Activated T-cell treated with anti-CD3 and anti-CD28 coated beads for 1 hour (primary cell): Measurements from ENCODE around the gene GRIN3A.
"Not testable (repeated sequence)": the region's sequence is repeated elsewhere in the genome, so short reads cannot be mapped to it uniquely, and the experiment has no call there.

Source experiments
- DNase-seq: peaks from one replicate; pipeline ENCODE4 v3.0.0-alpha.2; 2020; ENCODE audit warnings: low read depth

Gene GRIN3A

DNA sequence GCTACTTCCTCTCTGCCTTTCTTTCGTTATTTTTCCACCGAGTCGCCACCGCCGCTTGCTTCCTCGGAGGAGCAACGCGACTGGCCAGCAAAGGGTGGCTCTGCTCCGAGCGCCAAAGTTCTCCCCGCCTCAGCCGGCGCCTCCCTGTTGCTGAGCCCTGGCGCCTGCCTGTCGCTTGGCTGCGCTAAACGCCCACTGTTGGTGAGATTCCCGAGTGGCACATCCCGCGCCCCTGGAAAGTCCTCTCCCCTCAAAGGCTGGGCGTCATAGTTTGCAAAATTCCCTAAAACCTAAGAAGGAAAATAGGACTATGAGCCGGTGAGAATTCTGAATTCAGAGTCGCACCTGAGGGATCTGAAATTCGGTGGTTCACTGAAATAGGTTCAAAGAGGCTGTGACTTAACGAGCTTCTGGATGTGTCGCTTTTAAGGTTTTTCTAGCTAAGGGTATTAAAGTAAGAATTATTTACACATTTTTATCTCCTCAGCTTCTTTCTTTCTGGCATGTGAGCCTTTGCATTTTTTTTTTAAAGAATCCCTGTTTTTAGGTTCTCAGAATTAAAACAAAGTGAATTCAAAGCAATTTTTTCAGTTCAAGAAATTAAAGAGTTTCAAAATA lies at the start of gene GRIN3A:
TSS of gene GRIN3A (minus strand) at position 82 of the 618 bp plus-strand sequence. CDS start 668 bp downstream, outside the sequence.
- DNase-seq = no peak

DNA sequence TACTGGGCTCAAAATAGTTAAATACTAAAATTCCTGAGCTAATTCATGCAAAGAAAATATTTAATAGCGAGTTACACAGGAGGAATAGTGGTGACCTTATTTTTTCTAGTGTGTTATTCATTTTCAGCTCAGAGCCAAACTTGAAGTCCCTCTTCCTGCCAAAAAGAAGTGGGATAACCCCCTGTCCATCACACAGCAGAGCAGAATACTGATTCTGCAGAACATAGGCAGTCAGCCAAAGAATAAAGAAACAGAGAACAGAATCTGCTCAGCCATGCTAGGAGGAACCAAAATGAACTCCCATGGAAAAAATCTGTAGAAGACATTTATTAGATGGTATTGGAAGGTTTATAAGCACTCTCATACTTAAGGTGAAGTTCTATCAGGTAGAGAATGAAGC lies 49.4 kb upstream of the GRIN3A start:
- DNase-seq = no peak

DNA sequence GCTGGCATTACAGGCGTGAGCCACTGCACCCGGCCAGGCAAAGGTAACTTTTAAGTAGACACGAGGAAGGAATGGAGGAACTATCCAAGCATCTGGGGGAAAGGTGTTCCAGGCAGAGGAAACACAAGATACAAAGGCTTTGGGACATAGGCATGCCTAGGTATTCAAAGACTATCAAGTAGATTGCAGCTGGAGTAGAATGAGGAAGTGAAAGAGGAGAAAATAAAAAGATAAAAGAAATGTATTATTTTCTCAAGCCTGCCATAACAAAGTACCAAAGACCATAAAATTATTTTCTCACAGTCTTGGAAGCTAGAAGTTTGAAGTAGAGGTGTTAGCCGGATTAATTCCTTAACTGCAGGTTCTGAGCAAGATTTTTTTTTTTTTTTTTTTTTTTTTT lies 39.9 kb upstream of the GRIN3A start:
- DNase-seq = no peak

DNA sequence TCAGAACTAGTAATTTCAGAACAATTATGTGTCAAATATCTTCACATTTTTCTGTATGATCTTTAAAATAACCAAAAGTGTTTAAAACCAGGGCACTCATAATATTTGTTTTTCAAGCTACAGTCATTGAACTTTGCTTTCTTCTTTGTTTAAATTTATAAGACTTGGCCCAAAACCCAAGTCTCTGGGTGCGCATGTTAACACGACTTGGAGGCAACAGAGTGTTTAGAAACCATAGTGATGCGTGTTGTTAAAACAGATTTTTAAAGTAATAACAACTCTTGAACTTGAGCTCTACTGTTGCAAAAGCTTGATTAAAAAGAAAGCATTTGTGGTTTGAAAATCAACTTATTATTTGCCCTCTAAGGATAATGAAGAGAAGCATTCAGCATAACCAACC lies 26.0 kb upstream of the GRIN3A start:
- no peak for DNase-seq

DNA sequence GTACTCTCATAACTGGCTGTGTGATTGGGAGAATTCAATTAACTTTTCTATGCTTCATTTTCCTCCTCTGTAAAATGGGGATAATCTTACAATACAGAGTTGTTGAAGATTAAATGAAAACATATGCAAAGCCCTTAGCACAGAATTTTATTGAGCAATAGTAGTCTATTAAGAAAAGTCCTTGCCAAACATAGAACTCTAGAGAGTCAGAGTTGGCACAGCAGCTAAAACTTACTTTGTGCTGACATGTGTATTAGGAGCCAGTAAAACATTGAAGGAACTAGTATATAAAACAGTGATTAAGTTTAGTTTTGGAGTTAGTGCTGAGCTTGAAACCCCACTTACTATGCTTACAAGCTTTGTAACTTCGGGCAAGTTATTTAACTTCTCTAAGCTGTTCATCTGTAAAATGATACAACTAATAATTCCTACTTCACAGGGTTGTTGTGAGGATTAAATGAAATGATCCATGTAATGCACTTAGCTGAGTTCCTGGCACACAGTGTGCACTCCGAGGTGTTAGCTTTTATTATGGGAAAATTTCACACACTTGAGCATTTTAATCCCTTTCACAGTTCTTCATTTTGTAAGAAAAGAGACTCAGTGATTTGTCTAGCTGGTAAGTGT lies 20.0 kb upstream of the GRIN3A start:
- no peak for DNase-seq

DNA sequence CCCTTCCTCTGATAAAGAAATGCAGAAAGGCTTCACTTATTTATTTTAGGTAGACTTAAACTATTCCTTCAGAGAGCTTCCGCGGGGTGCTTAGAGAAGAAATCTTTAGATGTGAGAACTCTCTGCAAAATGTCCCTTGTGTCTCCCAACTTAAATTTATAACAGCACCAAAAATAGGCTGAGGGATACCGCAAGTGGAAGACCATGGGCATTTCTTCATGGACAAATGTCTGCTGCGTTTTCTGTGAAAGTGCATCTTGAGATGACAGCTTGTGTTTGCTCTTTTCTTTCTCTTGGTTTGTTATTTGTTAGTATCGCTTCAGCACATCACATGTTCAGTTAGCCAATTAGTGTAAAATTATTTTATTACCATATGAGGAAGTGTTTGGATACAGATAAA lies 15.3 kb upstream of the GRIN3A start:
- DNase-seq = no peak

DNA sequence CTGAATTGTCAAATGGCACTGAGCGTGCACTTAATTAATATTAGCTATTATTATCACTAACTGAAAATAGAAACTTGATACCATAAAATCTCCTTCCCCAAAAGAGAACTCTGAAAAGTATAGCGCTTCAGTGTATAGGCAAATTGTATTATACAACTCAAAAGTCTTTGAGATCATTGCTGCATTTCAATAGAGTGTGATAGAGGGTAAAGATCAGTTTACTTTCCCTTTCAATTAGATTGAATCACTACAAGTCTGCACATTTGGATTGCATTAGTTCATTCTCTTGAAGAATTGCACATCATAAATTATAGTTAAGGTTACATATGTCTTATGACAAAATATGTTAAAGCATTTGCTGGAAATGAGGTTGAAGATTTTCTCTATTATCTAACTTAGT lies 13.4 kb upstream of the GRIN3A start:
- DNase-seq = no peak

DNA sequence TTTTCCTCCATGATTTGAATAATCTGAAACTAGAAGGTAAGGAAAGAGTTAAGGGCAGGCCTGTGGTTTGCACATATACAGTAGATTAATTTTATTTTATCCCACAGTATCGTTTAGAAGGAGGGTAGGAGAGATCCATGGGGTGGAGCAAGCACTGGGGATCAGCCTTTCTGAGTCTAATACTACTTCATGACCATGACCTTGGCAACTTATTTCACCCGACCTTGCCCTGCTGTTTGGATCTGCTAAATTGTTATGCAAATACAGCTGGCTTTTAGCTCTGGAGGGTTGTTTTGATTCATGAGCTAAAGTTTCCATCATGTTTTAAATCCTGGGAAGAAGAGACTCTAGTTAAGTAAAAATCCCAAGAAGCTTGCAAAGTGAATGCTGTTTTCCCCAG lies 864 bp upstream of the GRIN3A start:
- DNase-seq = no peak

DNA sequence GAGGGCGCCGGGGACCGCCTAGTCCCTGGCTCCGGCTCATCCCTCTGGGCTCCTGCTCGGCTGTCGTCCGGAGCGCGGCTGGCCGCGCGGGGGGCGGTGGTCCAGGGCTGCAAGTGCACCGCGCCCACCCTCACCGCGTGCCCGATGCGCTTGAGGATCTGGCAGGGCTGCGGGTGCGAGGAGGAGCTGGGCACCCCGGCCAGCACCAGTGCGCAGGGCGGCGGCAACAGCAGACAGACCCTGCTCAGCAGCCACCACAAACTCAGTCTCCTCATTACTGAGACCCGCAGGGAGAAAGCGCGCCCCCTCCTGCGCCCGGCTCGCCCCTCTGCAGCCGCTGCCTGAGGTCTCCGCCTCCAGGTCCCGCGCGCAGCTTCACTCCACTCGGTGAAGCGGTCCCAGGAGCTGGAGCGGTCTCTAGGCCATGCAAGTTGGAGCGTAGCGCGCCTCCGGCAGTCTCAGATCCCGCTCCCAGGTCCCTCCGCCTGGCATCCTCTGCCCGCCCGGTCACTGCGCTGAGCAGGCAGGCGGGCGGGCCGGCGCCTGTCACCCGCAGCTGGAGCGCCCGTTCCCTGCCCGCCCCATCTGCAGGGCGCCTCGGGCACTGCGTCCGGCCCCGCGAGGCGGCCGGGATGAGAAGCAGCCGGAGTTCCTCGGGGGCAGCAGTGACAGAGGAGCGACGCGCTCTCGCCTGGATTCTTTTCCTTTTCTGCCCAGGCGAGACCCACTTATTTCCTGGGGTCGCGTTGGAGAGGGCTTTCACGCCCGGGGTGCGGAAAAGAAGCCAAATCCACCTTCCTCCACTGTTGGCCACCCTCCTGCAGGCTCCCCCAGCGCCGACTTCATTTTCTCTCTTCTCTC lies 512 bp downstream of the GRIN3A start:
- no peak for DNase-seq

DNA sequence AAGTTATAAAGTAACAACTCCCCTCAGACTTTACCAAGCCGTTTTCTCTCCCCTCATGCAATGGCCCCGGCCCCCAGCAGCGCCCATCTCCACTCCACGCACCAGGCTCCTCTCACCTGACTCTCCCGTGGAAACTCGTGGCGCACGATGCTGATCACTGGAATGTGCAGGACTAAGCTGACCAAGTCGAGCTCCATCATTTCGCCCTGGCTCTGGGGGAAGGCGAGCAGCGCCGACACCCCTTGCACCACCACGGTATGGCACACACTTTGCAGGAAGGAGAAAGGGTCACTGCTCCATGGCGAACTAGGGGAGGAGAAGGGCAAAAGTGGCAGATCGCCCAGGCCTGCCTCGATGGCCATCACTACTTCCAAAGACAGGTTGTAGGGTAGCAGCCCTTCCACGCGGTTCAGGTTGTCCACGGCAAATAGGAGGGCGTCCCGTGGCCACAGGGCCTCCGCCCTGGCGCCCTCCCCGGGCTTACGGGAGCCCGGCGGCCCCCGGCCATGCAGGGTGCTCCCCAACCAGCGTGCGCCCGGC lies 1.2 kb downstream of the GRIN3A start:
- DNase-seq = no peak

DNA sequence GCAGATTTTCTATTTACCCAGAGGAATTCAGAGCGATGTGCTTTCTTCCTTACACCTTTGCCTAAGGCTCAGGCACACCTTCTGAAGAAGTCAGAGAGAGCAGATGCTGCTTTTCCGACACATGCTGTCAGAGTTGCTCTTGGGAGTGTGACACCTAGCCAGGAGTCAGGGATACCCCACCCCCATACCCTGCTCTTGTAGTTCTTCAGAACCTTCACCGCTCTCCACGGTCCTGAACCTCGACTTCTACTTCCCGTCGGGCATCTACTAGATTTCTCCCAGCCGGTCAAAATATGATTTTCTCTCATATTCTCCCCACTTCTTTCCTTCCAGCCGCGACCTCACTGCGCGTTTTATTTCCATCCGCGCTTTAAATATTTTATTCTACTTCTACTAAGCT lies 1.7 kb downstream of the GRIN3A start:
- DNase-seq = no peak

DNA sequence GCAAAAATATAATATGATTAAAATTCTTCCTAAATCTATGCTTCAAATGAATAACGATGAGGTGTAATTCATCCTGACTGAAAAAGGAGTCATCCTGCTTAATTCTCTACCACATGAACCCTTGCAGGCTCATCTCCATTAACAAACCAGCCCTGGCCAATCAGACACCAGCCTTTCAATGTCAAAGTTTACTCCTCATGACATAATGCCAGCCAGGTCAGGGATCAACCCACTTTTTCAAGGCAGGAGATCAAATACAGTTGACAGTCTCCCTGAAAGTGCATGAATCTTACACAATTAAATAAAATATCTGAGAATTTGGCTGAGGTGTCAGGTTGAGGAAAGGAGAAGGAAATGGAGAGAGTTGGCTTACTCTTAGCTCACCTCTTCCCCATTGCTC lies 7.0 kb downstream of the GRIN3A start:
- no peak for DNase-seq

DNA sequence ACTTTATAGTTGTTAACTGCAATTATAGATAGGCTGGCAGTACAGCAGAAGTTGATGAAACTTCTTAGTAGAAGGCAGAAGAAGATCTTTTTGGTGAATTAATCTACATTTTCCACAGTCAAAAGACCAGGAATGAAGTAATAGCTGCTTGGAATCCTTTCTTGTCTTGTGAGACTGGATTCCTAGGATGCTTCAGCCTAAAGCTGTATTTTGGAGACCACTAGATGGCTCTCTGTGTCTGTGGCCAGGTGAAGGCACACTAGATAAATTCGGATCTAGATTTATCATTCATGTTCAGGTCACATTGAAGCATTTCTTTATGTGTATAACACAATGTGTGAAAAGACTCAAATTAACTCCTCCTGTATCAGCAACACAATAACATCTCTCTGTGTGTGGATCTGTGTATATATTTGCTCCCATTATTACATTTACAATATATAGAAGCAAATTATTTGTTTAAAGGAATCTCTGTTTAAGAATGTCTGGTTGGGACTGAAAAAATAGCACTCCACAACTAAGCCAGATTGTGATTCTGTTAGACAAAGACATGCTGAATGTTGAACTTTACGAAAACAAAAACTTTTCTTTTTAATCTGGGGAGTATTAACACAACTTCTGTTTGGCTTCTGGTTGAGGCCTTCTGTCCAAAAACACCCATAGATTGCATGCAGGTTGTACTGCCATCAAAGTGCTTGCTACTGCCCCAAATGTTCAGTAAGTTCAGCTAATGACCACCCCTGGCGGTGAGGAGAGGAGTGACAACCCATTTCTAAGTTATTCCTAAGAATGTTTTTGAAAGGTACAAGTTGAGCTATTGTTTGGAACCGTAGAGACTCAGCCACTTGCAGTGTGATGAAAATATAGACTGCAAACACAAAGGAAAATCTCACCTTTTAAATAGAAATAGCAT lies 10.6 kb downstream of the GRIN3A start:
- no peak for DNase-seq

DNA sequence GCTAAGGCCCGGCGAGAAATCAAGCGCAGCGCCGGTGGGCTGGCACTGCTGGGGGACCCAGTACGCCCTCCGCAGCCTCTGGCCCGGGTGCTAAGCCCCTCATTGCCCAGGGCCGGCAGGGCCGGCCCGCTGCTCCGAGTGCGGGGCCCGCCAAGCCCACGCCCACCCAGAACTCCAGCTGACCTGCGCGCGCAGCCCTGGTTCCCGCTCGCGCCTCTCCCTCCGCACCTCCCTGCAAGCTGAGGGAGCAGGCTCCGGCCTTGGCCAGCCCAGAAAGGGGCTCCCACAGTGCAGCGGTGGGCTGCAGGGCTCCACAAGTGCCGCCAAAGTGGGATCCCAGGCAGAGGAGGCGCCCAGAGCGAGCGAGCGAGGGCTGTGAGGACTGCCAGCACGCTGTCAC lies 14.2 kb downstream of the GRIN3A start:
- DNase-seq = not testable (repeated sequence)

DNA sequence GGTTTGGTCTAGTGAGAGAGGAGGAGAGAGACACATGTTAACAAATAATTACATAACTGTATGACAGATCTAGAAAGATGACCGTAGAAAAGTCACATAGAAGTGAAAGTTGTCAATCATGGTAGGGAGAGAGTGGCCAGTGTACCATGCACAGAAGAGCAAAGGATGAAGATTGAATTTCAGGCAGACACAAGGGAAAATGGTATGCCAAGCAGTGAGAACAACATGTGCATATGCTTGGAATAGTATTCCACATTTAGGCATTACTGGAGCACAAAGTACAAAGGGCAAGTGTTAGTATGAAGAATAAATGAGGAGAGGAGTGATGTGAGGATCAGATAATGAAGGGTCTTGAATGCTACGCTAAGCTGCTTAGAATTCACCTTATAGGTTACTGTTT lies 20.3 kb downstream of the GRIN3A start:
- no peak for DNase-seq

DNA sequence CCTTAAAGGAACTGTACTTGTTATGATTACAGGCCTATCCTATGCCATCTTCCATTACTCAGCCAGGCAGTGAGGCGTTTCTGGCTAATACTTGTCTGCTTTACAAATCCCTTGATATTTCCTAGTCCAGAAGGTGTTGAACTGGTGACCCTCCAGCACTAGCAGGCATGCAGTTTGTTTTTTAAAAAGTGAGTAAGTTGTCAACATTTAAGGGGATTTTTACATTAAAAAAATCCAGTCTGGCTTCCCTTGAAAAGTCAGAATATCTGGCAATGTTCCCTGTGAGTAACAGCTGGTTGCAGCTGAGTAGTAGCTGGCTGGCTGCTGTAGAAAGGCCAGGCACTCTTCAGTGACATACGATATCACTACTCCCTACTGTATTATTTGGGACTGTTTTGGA lies 21.8 kb downstream of the GRIN3A start:
- DNase-seq = no peak

DNA sequence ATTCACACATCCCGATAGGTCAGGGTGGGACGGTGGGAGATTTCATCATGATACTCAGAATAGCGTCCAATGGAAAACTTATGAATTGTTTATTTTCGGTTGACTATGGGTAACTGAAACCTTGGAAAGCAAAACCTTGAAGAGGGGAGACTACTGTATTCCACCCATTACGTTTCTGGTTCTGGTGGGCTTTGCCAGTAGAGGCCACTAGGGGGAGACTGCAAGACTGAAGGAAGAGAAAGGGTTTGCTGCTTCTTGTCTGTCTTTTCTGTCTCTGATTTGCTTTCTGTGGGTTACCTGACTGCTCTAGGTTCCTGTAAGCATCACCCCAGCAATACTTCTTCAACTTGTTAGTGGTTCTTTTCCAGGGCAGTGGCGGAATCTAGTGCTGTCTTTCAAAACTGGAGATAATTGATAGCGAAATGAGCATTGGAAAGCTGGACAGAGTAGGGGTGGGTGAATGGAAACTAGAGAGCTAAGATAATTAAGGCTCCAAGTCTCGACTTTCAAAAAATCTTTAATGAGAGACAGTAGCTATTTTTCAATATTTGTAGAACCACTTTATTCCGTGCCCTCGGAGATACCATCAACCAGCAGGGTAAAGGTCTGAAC lies 27.0 kb downstream of the GRIN3A start:
- DNase-seq = peak; percentile 1

DNA sequence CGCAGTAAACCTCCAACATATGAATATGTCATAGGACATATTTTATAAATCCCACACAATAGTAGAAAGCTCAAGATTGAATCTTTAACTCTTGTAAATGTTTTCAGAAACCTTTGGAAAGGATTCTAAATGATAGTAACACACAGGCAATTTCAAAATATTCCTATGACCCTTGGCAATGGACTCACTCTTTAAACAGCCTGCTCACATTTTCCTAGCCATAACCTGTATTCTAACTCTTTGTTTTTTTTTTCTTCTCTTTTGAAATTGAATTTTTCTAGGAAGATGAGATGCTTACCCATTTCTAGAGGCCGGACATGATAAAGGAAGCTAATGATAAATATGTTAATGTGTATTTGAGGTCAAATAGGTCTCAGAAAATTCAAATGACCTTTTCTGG lies 29.6 kb downstream of the GRIN3A start:
- DNase-seq = no peak

DNA sequence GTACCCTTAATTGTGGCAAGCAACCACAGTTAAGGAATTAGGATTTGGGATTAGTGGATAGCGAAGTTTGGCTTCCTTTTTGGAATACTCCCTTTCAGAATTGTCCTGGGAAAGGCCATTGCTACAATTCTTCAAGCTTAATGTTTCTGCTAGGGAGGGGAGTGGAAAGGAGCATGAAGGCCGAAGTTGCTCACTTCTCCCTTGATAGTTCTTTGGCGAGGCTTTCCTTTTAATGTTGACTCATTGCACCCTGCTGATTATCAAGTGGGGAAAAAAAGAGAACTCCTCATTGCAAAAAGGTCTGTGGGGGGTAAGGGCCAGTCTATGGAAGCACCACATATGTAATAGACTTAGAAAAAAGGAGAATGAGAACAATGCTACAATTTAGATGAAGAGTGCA lies 30.7 kb downstream of the GRIN3A start:
- DNase-seq = no peak

DNA sequence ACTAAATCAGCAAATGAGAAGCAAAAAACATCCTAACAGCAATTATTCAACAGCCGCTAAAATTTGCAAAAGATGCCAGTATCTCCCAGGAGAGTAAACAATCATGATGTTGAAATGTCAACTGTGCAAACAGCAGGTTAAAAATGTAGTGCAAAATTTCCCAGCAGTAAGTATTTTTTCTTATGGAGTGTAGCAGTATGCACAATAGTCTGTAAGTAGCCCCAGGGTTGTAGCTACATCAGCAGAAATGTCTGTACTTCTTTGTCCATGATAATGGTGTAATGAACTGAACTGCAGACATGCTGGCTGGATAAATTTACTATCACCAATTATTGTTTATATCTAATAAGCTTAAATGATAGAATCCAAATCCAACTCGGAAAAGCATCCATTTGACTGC lies 31.4 kb downstream of the GRIN3A start:
- no peak for DNase-seq

DNA sequence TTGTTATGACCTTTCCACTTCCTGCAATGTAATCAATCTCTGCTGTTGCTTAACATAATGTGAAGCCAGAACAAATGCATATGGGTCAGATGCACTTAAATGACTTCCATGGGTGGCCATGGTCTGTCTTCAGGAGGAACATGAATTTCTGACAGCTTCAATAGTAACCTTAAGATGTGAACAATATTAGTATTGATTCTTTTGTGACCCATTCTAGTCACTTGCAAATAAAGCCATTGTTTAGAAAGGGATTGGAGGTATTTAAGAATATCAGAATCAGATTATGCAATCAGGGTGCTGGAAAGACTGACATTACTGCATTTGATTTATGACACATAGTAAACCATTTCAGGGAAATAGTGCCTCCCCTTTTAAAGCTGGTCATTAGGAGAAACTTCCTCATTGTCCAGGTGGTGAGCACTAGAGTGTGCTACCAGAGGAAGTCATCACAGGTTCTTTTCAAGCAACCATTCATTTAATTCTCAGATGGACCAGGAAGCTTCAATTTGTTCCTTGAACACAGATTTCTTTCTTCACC lies 32.1 kb downstream of the GRIN3A start:
- DNase-seq = no peak
